Sigmoid colon (tissue), 3 donors: ENCODE results near the gene CEP97.
"Not testable (repeated sequence)": the region's sequence is repeated elsewhere in the genome, so short reads cannot be mapped to it uniquely, and the experiment has no call there.

Source experiments
- CTCF ChIP-seq, 4 experiments: fragments of 450-650 bp in 3 of 4; fragments of 200-600 bp in 1 of 4; IDR thresholded peaks; one replicate each; pipeline ENCODE4 v1.5.1; 2016 to 2019; ENCODE audit warnings: antibody characterized with exemption in 4 of 4, mild to moderate bottlenecking in 3 of 4, moderate library complexity in 2 of 4
- POLR2A ChIP-seq, 2 donors: fragments of 450-650 bp; IDR thresholded peaks; one replicate each; pipeline ENCODE4 v1.6.1; 2016; ENCODE audit warnings: antibody characterized with exemption in 2 of 2, mild to moderate bottlenecking in 2 of 2, moderate library complexity in 2 of 2

- not testable (repeated sequence) for TF ChIP-seq CTCF, POLR2A (IDR thresholded peaks at IDR 0.05)
Measured at GRCh38 chr3:101694836-101695235, 29.6 kb upstream of the CEP97 start.
